ENCODE measurements around the gene C17orf114.
A peak's percentile ranks its signal among the peaks of the same experiment; 100 is the strongest.

Gene C17orf114

DNA sequence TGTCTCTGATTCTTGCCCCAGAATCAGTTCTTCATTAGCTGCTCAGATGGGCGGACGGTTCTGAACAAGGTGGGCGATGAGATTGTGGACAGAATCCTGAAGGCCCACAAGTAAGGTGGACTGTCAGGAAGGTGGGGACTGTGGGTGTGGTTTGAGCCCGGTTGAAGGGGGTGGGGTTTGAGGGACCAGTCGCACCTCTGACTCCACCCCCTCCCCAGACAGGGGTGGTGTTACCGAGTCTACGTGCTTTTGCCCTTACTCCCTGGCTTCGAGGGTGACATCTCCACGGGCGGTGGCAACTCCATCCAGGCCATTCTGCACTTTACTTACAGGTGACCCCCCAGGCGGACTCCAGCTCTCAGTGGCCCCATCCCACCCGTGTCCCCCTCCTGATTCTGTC is 16.1 kb upstream of the C17orf114 start:
- Histone ChIP-seq H3K27ac (ENCODE audit: low read length) (no peak overlapping the region), H3K9me3 (ENCODE audit: control insufficient read depth in 1 of 2, low read length in 2 of 2) (no peaks in the 10 kb centered on the region), H3K27me3 (ENCODE audit: low read depth, low read length) (no peaks in the 10 kb centered on the region), H3K36me3 (ENCODE audit: control insufficient read depth in 1 of 2, insufficient read depth in 2 of 2, low read length in 2 of 2) (peaks cover 4 to 44% of the 10 kb centered on the region in 2 donors), H3K4me3 (ENCODE audit: low read depth in 1 of 2, low read length in 2 of 2) (no peak overlapping the region), H3K4me1 (ENCODE audit: control insufficient read depth in 1 of 2, insufficient read depth in 2 of 2, low read length in 2 of 2) (no peaks in the 10 kb centered on the region)

DNA sequence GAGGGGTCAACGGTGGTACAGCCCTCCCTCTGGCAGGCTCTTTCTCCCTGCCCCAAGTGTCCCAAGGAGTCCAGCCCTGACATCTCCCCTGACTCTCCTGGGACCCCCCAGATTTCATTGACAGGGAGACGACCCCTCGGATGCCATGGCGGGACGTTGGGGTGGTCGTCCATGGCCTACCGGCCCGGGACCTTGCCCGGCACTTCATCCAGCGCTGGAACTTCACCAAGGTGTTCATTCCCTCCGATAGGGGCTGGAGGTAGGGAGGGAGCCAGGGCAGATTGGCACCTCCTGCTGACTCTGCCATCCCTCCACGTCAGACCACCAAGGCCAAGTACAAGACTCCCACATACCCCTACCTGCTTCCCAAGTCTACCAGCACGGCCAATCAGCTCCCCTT is 14.7 kb upstream of the C17orf114 start:
- no peaks in the 10 kb centered on the region for H3K27me3 ChIP-seq (ENCODE audit: low read depth, low read length)
- peaks cover 4 to 35% of the 10 kb centered on the region in 2 donors for H3K36me3 ChIP-seq (ENCODE audit: control insufficient read depth in 1 of 2, insufficient read depth in 2 of 2, low read length in 2 of 2)
- H3K27ac ChIP-seq (ENCODE audit: low read length) = no peak overlapping the region
- H3K4me3 ChIP-seq (ENCODE audit: low read depth in 1 of 2, low read length in 2 of 2) = no peak overlapping the region
- H3K9me3 ChIP-seq (ENCODE audit: control insufficient read depth in 1 of 2, low read length in 2 of 2) = no peaks in the 10 kb centered on the region
- H3K4me1 ChIP-seq (ENCODE audit: control insufficient read depth in 1 of 2, insufficient read depth in 2 of 2, low read length in 2 of 2) = no peaks in the 10 kb centered on the region

DNA sequence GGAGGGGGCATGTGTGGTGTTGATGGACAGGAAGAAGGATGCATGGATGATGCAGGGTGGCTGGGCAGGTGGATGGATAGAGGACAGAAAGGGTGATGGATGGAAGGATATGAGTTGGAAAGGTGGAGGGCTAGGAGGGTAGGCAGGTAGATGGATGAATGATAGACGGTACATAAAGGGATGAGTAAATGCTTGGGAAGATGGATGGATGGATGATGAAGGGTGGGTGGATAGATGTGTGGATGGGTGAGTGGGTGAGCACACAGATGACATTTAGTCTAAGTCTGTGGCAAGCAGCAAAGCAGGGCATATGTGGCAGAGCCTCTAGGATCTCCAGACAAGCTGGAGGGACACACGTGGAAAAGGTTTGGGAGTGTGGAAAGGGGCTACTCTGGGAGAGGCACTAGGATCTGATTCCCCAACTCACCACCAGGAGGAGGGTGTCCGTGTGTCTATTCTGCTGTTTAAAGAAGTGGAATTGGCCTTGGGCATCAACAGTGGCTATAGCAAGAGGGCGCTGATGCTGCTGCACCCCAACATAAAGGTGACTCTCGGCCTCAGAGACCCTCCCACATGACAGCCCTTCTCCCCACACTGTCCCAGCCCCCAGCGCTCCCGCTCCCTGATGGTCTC is 13.0 kb upstream of the C17orf114 start:
- H3K27ac ChIP-seq (ENCODE audit: low read length) = no peak overlapping the region
- peaks cover 0 to 4% of the 10 kb centered on the region in 2 donors for H3K4me1 ChIP-seq (ENCODE audit: control insufficient read depth in 1 of 2, insufficient read depth in 2 of 2, low read length in 2 of 2)
- no peaks in the 10 kb centered on the region for H3K27me3 ChIP-seq (ENCODE audit: low read depth, low read length)
- no peak overlapping the region for H3K4me3 ChIP-seq (ENCODE audit: low read depth in 1 of 2, low read length in 2 of 2)
- H3K36me3 ChIP-seq (ENCODE audit: control insufficient read depth in 1 of 2, insufficient read depth in 2 of 2, low read length in 2 of 2) = peaks cover 4 to 41% of the 10 kb centered on the region in 2 donors
- no peaks in the 10 kb centered on the region for H3K9me3 ChIP-seq (ENCODE audit: control insufficient read depth in 1 of 2, low read length in 2 of 2)

DNA sequence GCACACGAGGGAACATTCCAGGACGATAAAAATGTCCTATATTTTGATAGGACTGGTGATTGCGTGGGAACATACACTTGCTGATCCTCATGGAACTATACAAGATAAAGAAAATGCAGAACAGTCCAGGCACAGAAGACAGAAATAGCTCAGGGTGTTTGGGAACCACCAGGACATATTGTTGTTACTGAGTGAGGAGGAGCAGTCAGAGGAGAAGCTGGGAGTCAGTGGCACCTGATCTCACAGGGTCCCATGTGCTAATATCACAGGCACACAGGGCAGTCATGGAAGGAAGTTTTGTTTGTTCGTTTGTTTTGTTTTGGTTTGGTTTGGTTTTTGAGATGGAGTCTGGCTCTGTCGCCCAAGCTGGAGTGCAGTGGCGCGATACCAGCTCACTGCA is 10.6 kb upstream of the C17orf114 start:
- Histone ChIP-seq H3K27me3 (ENCODE audit: low read depth, low read length) (no peaks in the 10 kb centered on the region), H3K27ac (ENCODE audit: low read length) (no peak overlapping the region), H3K4me1 (ENCODE audit: control insufficient read depth in 1 of 2, insufficient read depth in 2 of 2, low read length in 2 of 2) (peaks cover 8 to 15% of the 10 kb centered on the region in 2 donors), H3K4me3 (ENCODE audit: low read depth in 1 of 2, low read length in 2 of 2) (no peak overlapping the region), H3K9me3 (ENCODE audit: control insufficient read depth in 1 of 2, low read length in 2 of 2) (no peaks in the 10 kb centered on the region), H3K36me3 (ENCODE audit: control insufficient read depth in 1 of 2, insufficient read depth in 2 of 2, low read length in 2 of 2) (peaks cover 0 to 36% of the 10 kb centered on the region in 2 donors)

DNA sequence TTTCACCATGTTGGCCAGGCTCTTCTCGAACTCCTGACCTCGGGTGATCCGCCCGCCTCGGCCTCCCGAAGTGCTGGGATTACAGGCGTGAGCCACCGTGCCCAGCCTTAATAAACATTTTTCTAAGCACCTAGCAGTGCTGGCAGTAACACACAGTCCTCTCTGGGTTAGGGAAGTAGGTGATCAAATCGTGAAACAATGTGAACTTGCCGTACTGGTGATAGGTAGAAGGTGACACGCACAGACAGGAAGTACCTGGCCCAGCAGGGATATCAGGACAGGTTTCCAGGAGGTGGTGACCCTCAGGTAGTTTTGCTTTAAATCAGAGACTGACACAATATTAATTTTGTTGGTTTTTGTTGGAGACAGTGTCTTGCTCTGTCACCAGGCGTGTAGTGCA is 9.3 kb upstream of the C17orf114 start:
- H3K9me3 ChIP-seq (ENCODE audit: control insufficient read depth in 1 of 2, low read length in 2 of 2) = no peaks in the 10 kb centered on the region
- H3K27me3 ChIP-seq (ENCODE audit: low read depth, low read length) = no peaks in the 10 kb centered on the region
- peaks cover 0 to 28% of the 10 kb centered on the region in 2 donors for H3K36me3 ChIP-seq (ENCODE audit: control insufficient read depth in 1 of 2, insufficient read depth in 2 of 2, low read length in 2 of 2)
- H3K4me1 ChIP-seq (ENCODE audit: control insufficient read depth in 1 of 2, insufficient read depth in 2 of 2, low read length in 2 of 2) = peaks cover 9 to 17% of the 10 kb centered on the region in 2 donors
- H3K27ac ChIP-seq (ENCODE audit: low read length) = no peak overlapping the region
- no peak overlapping the region for H3K4me3 ChIP-seq (ENCODE audit: low read depth in 1 of 2, low read length in 2 of 2)

DNA sequence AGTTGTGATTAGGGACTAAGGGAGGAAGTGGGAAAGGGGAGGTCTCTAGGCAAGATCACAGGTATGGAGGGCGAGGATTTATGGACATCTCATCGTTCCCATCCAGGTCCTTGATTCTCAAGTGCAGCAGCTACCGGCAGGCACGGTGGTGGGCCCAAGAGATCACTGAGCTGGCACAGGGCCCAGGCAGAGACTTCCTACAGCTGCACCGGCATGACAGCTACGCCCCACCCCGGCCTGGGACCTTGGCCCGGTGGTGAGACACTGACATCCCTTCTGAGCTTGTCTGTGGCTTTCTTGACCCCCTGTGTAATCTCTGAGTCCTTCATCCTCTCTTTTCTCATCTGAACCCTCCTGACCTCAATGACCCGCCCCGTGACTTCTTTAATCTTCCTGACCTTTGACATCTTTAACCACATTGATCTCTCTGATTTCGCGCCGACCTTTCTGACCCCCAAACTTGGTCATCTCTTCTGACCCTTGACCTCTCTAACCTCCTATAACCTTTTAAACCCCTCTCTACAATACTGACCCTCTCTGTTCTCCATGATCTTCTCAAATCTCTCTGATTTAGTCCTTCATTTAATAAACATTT is 8.7 kb upstream of the C17orf114 start:
- peaks cover 0 to 23% of the 10 kb centered on the region in 2 donors for H3K36me3 ChIP-seq (ENCODE audit: control insufficient read depth in 1 of 2, insufficient read depth in 2 of 2, low read length in 2 of 2)
- peaks cover 13 to 21% of the 10 kb centered on the region in 2 donors for H3K4me1 ChIP-seq (ENCODE audit: control insufficient read depth in 1 of 2, insufficient read depth in 2 of 2, low read length in 2 of 2)
- H3K27ac ChIP-seq (ENCODE audit: low read length) = no peak overlapping the region
- no peaks in the 10 kb centered on the region for H3K9me3 ChIP-seq (ENCODE audit: control insufficient read depth in 1 of 2, low read length in 2 of 2)
- no peak overlapping the region for H3K4me3 ChIP-seq (ENCODE audit: low read depth in 1 of 2, low read length in 2 of 2)
- no peaks in the 10 kb centered on the region for H3K27me3 ChIP-seq (ENCODE audit: low read depth, low read length)

DNA sequence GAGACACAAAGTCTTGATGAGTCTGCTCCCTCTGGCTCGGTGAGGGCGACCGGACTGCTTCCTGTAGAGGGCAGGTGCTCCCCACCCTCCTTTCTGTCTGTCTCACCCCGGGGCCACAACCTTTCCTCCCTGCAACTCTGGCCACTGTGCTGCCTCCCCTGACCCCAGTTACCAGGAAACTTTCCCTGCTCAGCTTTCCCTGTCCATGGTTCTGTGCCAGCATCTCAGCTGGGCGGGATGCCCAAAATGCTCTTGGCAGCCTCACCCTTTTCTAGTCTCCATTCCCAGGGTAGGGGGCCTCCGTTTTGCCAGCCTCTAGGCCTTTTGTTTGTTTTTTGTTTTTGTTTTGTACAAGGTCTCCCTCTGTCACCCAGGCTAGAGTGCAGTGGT is 6.2 kb upstream of the C17orf114 start:
- Histone ChIP-seq H3K4me1 (ENCODE audit: control insufficient read depth in 1 of 2, insufficient read depth in 2 of 2, low read length in 2 of 2) (peaks cover 13 to 21% of the 10 kb centered on the region in 2 donors), H3K27ac (ENCODE audit: low read length) (no peak overlapping the region), H3K4me3 (ENCODE audit: low read depth in 1 of 2, low read length in 2 of 2) (peak overlapping the region in 1 of 2 donors; percentile 76), H3K9me3 (ENCODE audit: control insufficient read depth in 1 of 2, low read length in 2 of 2) (no peaks in the 10 kb centered on the region), H3K36me3 (ENCODE audit: control insufficient read depth in 1 of 2, insufficient read depth in 2 of 2, low read length in 2 of 2) (peaks cover 0 to 6% of the 10 kb centered on the region in 2 donors), H3K27me3 (ENCODE audit: low read depth, low read length) (no peaks in the 10 kb centered on the region)

DNA sequence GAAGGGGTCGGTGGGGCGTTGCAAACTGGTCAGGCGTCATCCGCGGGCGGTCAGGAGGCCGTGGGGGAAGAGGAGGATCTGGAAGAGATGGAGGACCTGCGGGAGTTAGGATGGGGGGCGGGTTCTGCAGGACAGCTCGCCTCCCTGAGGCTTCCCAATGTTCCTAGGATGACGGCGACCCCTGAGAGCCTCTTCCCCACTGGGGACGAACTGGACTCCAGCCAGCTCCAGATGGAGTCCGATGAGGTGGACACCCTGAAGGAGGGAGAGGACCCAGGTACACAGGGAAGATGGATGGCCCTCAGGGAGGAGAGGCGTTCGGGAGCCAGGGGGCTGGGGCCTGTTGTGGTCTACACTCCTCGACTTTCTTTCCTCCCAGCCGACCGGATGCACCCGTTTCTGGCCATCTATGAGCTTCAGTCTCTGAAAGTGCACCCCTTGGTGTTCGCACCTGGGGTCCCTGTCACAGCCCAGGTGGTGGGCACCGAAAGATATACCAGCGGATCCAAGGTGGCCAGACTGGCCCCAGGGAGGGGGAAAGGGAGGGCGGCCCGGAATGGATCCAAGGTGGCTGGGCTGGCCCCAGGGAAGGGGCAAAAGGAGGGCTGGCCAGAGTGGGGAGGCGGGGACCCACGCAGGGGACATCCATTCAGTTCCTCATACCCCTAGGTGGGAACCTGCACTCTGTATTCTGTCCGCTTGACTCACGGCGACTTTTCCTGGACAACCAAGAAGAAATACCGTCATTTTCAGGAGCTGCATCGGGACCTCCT is 5.7 kb upstream of the C17orf114 start:
- Histone ChIP-seq H3K9me3 (ENCODE audit: control insufficient read depth in 1 of 2, low read length in 2 of 2) (no peaks in the 10 kb centered on the region), H3K4me1 (ENCODE audit: control insufficient read depth in 1 of 2, insufficient read depth in 2 of 2, low read length in 2 of 2) (peaks cover 13 to 21% of the 10 kb centered on the region in 2 donors), H3K27ac (ENCODE audit: low read length) (no peak overlapping the region), H3K36me3 (ENCODE audit: control insufficient read depth in 1 of 2, insufficient read depth in 2 of 2, low read length in 2 of 2) (peaks cover 0 to 6% of the 10 kb centered on the region in 2 donors), H3K4me3 (ENCODE audit: low read depth in 1 of 2, low read length in 2 of 2) (peak overlapping the region; percentile 33 to 76), H3K27me3 (ENCODE audit: low read depth, low read length) (no peaks in the 10 kb centered on the region)

DNA sequence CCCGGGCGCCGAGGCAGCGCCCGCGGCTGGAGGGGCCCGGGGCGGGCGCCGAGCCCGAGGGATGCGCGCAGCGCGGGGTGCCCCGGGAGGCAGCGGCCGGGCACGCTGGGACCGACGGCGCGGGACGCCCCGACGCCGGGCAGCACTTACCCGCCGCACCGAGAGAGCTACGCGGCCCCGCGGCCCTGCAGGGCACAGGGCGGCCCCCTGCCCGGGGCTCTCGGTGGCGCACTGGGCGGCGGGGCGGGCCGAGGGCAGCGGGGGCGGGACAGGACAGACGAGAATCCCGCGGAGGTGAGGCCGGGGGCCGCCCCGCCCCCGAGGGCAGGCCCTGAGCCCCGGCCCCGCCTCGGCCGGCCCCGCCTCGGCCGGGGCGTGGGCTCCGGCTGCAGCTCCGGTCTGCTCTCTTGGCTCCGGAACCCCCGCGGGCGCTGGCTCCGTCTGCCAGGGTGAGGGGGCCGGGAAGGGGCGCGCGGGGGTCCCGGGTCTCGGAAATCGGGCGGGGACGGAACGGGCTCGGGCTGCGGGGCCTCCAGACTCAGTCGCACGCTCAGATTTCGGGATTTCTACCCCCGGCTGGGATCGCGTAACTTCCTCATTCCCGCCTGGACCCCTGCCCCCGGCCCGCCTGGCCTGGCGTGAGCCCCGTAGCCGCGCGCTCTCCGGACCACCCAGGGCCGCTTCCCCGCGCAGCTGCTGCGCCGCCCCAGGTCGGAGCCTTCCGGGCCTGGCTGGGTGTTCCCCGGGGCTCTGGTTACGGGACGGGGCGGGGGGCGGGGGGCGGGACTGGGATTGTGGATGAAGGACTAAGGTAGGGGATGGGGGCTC is 4.9 kb upstream of the C17orf114 start, which contains the start of gene PLD2:
Gene PLD2, plus strand, starts transcription at position 376 of the 828 bp plus-strand sequence. CDS start 621 bp downstream, outside the sequence.
- Histone ChIP-seq H3K27me3 (ENCODE audit: low read depth, low read length) (no peaks in the 10 kb centered on the region), H3K27ac (ENCODE audit: low read length) (no peak within 1 kb of the TSS), H3K4me1 (ENCODE audit: control insufficient read depth in 1 of 2, insufficient read depth in 2 of 2, low read length in 2 of 2) (peaks cover 13 to 21% of the 10 kb centered on the region in 2 donors), H3K9me3 (ENCODE audit: control insufficient read depth in 1 of 2, low read length in 2 of 2) (no peaks in the 10 kb centered on the region), H3K4me3 (ENCODE audit: low read depth in 1 of 2, low read length in 2 of 2) (peak within 1 kb of the TSS; percentile 70 to 76), H3K36me3 (ENCODE audit: control insufficient read depth in 1 of 2, insufficient read depth in 2 of 2, low read length in 2 of 2) (peaks cover 0 to 6% of the 10 kb centered on the region in 2 donors)

DNA sequence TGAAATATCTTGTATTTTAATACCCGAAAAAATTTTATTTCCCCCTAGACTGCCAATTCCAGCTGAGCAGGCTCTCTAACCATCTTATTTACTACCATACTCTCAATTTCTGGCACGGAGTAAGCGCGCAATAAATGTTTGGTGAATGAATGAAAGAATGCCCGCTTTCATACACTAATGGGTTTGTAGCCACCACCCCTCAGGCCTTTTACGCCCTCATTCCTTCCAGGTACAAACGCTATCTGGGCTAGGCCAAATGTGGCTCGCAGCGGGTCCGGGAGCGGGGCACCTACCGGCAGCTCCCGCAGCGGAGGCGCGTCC is 4.3 kb upstream of the C17orf114 start:
- Histone ChIP-seq H3K9me3 (ENCODE audit: control insufficient read depth in 1 of 2, low read length in 2 of 2) (no peaks in the 10 kb centered on the region), H3K27ac (ENCODE audit: low read length) (no peak overlapping the region), H3K27me3 (ENCODE audit: low read depth, low read length) (no peaks in the 10 kb centered on the region), H3K4me3 (ENCODE audit: low read depth in 1 of 2, low read length in 2 of 2) (peak overlapping the region; percentile 70 to 76), H3K36me3 (ENCODE audit: control insufficient read depth in 1 of 2, insufficient read depth in 2 of 2, low read length in 2 of 2) (peaks cover 0 to 6% of the 10 kb centered on the region in 2 donors), H3K4me1 (ENCODE audit: control insufficient read depth in 1 of 2, insufficient read depth in 2 of 2, low read length in 2 of 2) (peaks cover 13 to 21% of the 10 kb centered on the region in 2 donors)
